Lower lobe of right lung (tissue), 2 donors: ENCODE data around the gene ACACB. TPM values are rescaled to one million over a fixed set of nuclear protein-coding genes. Genes with fewer than 3 reads are reported as not detected.

Experiments used
- ATAC-seq, 2 donors: fragments of 200-7000 bp; cut with Tn5 transposase; one replicate each; pipeline ENCODE4 v1.9.1; 2020 to 2022; ENCODE audit warnings: mild to moderate bottlenecking in 2 of 2, moderate library complexity in 2 of 2
- DNase-seq: peaks from one replicate; pipeline ENCODE4 v3.0.0-alpha.2; 2020
- H3K27ac ChIP-seq: fragments of 200-600 bp; one replicate; pipeline ENCODE4 v1.8.0; 2022
- H3K27me3 ChIP-seq: fragments of 200-600 bp; one replicate; pipeline ENCODE4 v1.8.0; 2022; ENCODE audit warnings: low read depth
- H3K36me3 ChIP-seq: fragments of 200-600 bp; one replicate; pipeline ENCODE4 v1.8.0; 2022; ENCODE audit warnings: mild to moderate bottlenecking
- H3K4me1 ChIP-seq: fragments of 200-600 bp; one replicate; pipeline ENCODE4 v1.8.0; 2022
- H3K4me3 ChIP-seq: fragments of 200-600 bp; one replicate; pipeline ENCODE4 v1.8.0; 2022; ENCODE audit warnings: mild to moderate bottlenecking
- H3K9me3 ChIP-seq: fragments of 200-600 bp; one replicate; pipeline ENCODE4 v1.8.0; 2022
- intact Hi-C: fragments of 100-400 bp; cut with DNase I; formaldehyde crosslinking; loops from one replicate; pipeline ENCODE4 v1.11.0; 2022
- total RNA-seq: library from RNA; stranded (reverse); fragmentation: NEBNext Ultra II Directional; extraction: Animal tissue kit (Norgen Biotek cat#: 25700); gene quantifications from one replicate; pipeline ENCODE4 v1.2.1, GENCODE V29; 2021
- TF ChIP-seq, protein P1 (sequence below): fragments of 200-600 bp; IDR thresholded peaks from one replicate; pipeline ENCODE4 v1.8.0; 2022; ENCODE audit warnings: antibody characterized with exemption, mild to moderate bottlenecking
- donor health status: DM: no; HTN: yes; CAD: no; lungs with severe emphysema.

ACACB gene
- total RNA-seq, 1 donor from 2014 or later: 42.5 TPM

- ATAC-seq (no peak), DNase-seq (no peak)
- no peaks in the 10 kb centered on the region for H3K27me3 ChIP-seq
- no peak overlapping the region for H3K4me3 ChIP-seq
- TF ChIP-seq, protein P1, sequence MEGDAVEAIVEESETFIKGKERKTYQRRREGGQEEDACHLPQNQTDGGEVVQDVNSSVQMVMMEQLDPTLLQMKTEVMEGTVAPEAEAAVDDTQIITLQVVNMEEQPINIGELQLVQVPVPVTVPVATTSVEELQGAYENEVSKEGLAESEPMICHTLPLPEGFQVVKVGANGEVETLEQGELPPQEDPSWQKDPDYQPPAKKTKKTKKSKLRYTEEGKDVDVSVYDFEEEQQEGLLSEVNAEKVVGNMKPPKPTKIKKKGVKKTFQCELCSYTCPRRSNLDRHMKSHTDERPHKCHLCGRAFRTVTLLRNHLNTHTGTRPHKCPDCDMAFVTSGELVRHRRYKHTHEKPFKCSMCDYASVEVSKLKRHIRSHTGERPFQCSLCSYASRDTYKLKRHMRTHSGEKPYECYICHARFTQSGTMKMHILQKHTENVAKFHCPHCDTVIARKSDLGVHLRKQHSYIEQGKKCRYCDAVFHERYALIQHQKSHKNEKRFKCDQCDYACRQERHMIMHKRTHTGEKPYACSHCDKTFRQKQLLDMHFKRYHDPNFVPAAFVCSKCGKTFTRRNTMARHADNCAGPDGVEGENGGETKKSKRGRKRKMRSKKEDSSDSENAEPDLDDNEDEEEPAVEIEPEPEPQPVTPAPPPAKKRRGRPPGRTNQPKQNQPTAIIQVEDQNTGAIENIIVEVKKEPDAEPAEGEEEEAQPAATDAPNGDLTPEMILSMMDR: no peak
- no peaks in the 10 kb centered on the region for H3K4me1 ChIP-seq
- no peaks in the 10 kb centered on the region for H3K9me3 ChIP-seq
- peaks cover 82% of the 10 kb centered on the region for H3K36me3 ChIP-seq
- no peak overlapping the region for H3K27ac ChIP-seq
- intact Hi-C loops: no loop called here
These were observed 71.8 kb downstream of the ACACB start for GRCh38 chr12:109188108-109188712.

DNA sequence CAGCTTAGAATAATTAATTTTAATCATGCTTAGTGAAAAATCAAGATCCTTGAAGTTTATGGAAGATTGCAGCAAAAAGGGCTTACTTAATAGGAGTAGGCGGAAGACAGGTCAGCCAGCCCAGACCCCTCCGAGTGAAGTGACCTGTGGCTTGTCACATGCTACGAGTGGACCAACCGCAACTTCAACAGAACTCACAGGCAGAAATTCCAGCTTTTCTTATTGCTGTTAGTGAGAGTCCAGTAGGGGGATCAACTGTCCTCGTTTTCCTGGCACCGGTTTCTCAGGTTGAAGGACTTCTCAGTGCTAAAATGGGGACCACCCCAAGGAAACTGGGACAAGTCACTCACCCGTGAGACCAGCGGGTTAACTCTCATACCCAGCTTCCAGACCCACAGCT is 72.9 kb downstream of the ACACB start:
- ATAC-seq (no peak), DNase-seq (no peak)
- Histone ChIP-seq H3K4me1 (no peaks in the 10 kb centered on the region), H3K27me3 (no peaks in the 10 kb centered on the region), H3K36me3 (peaks cover 87% of the 10 kb centered on the region), H3K4me3 (no peak overlapping the region), H3K27ac (no peak overlapping the region), H3K9me3 (no peaks in the 10 kb centered on the region)
- TF ChIP-seq, protein P1: no peak
- intact Hi-C loops: no loop called here

- peaks cover 85% of the 10 kb centered on the region for H3K36me3 ChIP-seq
- H3K4me3 ChIP-seq: no peak overlapping the region
- ATAC-seq (no peak), DNase-seq (no peak)
- no peaks in the 10 kb centered on the region for H3K4me1 ChIP-seq
- no peak overlapping the region for H3K27ac ChIP-seq
- intact Hi-C loops: no loop called here
- no peaks in the 10 kb centered on the region for H3K9me3 ChIP-seq
- no peaks in the 10 kb centered on the region for H3K27me3 ChIP-seq
- TF ChIP-seq, protein P1: no peak
These were observed 75.3 kb downstream of the ACACB start for GRCh38 chr12:109191621-109192250.

GRCh38 chr12:109192358-109192757 is 76.0 kb downstream of the ACACB start:
- Histone ChIP-seq H3K27ac (no peak overlapping the region), H3K36me3 (peaks cover 85% of the 10 kb centered on the region), H3K27me3 (no peaks in the 10 kb centered on the region), H3K9me3 (no peaks in the 10 kb centered on the region), H3K4me3 (no peak overlapping the region), H3K4me1 (no peaks in the 10 kb centered on the region)
- TF ChIP-seq, protein P1: no peak
- no peak for ATAC-seq
- no peak for DNase-seq
- intact Hi-C loops: no loop called here

DNA sequence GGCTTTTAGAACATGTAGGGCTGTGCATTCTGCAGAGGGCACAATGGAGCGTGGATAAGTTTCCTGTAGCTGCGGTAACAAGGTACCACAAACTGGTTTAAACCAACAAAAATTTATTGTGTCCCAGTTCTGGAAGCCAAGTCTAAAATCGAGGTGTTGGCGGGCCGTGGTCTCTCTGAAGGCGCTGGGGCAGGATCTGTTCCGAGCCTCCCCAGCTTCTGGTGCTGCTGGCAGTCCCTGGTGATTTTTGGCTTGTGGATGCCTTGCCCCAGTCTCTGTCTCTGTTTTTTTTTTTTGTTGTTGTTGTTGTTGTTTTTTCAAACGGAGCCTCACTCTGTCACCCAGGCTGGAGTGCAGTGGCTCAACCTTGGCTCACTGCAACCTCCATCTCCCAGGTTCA is 77.5 kb downstream of the ACACB start:
- Histone ChIP-seq H3K27me3 (no peaks in the 10 kb centered on the region), H3K4me3 (no peak overlapping the region), H3K27ac (no peak overlapping the region), H3K4me1 (no peaks in the 10 kb centered on the region), H3K9me3 (no peaks in the 10 kb centered on the region), H3K36me3 (peaks cover 84% of the 10 kb centered on the region)
- TF ChIP-seq, protein P1: no peak
- ATAC-seq (no peak), DNase-seq (no peak)
- intact Hi-C loops: no loop called here
